Endothelial cell of umbilical vein (primary cell): ENCODE data around the gene MACROD2. TPM values are rescaled to one million over a fixed set of nuclear protein-coding genes. Genes with fewer than 3 reads are reported as not detected.

Source experiments
- BruUV-seq: library from RNA; stranded (reverse); fragments of 400-500 nt; replicated peaks from 2 replicates; lab custom pipeline; 2021; lab: Mats Ljungman, UMichigan
- CTCF ChIA-PET: fragments of 300-600, 350-600 bp; sonication (Branson Sonifier 250); formaldehyde crosslinking; loops from one replicate; lab custom pipeline; 2021; ENCODE audit warnings: antibody characterized with exemption, inconsistent platforms; lab: Charles Lee
- POLR2A ChIA-PET: fragments of 300-600, 350-600 bp; sonication (Branson Sonifier 250); formaldehyde crosslinking; loops from one replicate; lab custom pipeline; 2021; ENCODE audit warnings: antibody characterized with exemption, inconsistent platforms; lab: Charles Lee
- DNase-seq: peaks from one replicate; pipeline ENCODE4 v3.0.0-alpha.2; 2011; ENCODE audit warnings: low read depth, low spot score
- FAIRE-seq: peaks from 2 replicates; lab custom pipeline; 2011; peaks lifted over from hg19 to GRCh38; lab: Jason Lieb, UNC
- H2AFZ ChIP-seq: 2 replicates; pipeline ENCODE4 v1.6.0; 2012; ENCODE audit warnings: low read depth, low read length, control low read depth, inconsistent platforms
- H3K27ac ChIP-seq: 2 replicates; pipeline ENCODE4 v1.5.1; 2011; ENCODE audit warnings: low read depth, mild to moderate bottlenecking, control low read depth, low read length, moderate library complexity; ENCODE audit not compliant: insufficient read depth
- H3K27me3 ChIP-seq, 2 experiments: 2 replicates each; pipeline versions ENCODE4 v1.6.0 to v1.6.1; 2011; ENCODE audit warnings: low read length in 2 of 2, mixed read lengths in 1 of 2; ENCODE audit not compliant: control insufficient read depth in 2 of 2, insufficient read depth in 2 of 2
- H3K36me3 ChIP-seq, 2 experiments: 2 replicates in 1 of 2; 3 replicates in 1 of 2; pipeline ENCODE4 v1.5.1; 2011; ENCODE audit warnings: low read length in 2 of 2, mild to moderate bottlenecking in 1 of 2, moderate library complexity in 1 of 2; ENCODE audit not compliant: control insufficient read depth in 2 of 2, insufficient read depth in 2 of 2; ENCODE audit errors: extremely low read depth in 1 of 2
- H3K4me1 ChIP-seq: 3 replicates; pipeline ENCODE4 v1.5.1; 2011; ENCODE audit warnings: mild to moderate bottlenecking, low read length; ENCODE audit not compliant: control insufficient read depth, insufficient read depth; ENCODE audit errors: extremely low read depth
- H3K4me2 ChIP-seq: 2 replicates; pipeline ENCODE4 v1.6.1; 2011; ENCODE audit warnings: low read length, control low read depth, mixed read lengths; ENCODE audit not compliant: insufficient read depth
- H3K4me3 ChIP-seq, 3 experiments: fragments of 200-600 bp in 1 of 3; sonication (generic), shearing (Covaris generic) in 1 of 3; replicated peaks in 1 of 3; 2 replicates each; pipeline ENCODE4 v1.5.1; 2011 to 2016; ENCODE audit warnings: control low read depth in 3 of 3, low read length in 3 of 3, mild to moderate bottlenecking in 2 of 3, inconsistent platforms in 1 of 3, low read depth in 1 of 3, moderate library complexity in 1 of 3; ENCODE audit not compliant: insufficient read depth in 1 of 3
- H3K79me2 ChIP-seq: 2 replicates; pipeline ENCODE4 v1.6.0; 2012; ENCODE audit warnings: low read length, inconsistent platforms; ENCODE audit not compliant: control insufficient read depth, insufficient read depth
- H3K9ac ChIP-seq: replicated peaks from 2 replicates; pipeline ENCODE3; 2011; ENCODE audit warnings: low read length, control low read depth; ENCODE audit not compliant: insufficient read depth; ENCODE audit errors: extremely low read depth
- H3K9me1 ChIP-seq: replicated peaks from 3 replicates; pipeline ENCODE4 v1.6.0; 2011; ENCODE audit warnings: mild to moderate bottlenecking, low read length; ENCODE audit not compliant: control insufficient read depth, insufficient read depth; ENCODE audit errors: extremely low read depth
- H3K9me3 ChIP-seq: replicated peaks from 2 replicates; pipeline ENCODE4 v1.5.1; 2012; ENCODE audit warnings: low read length, inconsistent platforms; ENCODE audit not compliant: control insufficient read depth, insufficient read depth
- H4K20me1 ChIP-seq: replicated peaks from 2 replicates; pipeline ENCODE3; 2011; ENCODE audit warnings: mild to moderate bottlenecking, low read length; ENCODE audit not compliant: control insufficient read depth, insufficient read depth; ENCODE audit errors: extremely low read depth
- EZH2 ChIP-seq: IDR thresholded peaks from 2 replicates; pipeline ENCODE4 v1.6.1; 2012; ENCODE audit warnings: borderline replicate concordance, low read depth, mild to moderate bottlenecking, moderate library complexity, low read length, inconsistent platforms; ENCODE audit not compliant: severe bottlenecking
- FOS ChIP-seq: IDR thresholded peaks from 2 replicates; pipeline ENCODE4 v1.6.1; 2011; ENCODE audit warnings: mild to moderate bottlenecking, low read length, moderate library complexity, borderline replicate concordance; ENCODE audit not compliant: insufficient read depth
- GATA2 ChIP-seq: IDR thresholded peaks from 2 replicates; pipeline ENCODE4 v1.7.0; 2011; ENCODE audit warnings: low read depth, mild to moderate bottlenecking, moderate library complexity, mixed read lengths, low read length; ENCODE audit not compliant: insufficient read length, insufficient read depth
- JUN ChIP-seq: IDR thresholded peaks from 2 replicates; pipeline ENCODE4 v1.6.1; 2011; ENCODE audit warnings: borderline replicate concordance, low read depth; ENCODE audit not compliant: insufficient read length, insufficient read depth
- MYC ChIP-seq: IDR thresholded peaks from one replicate; pipeline ENCODE4 v1.6.1; 2011; ENCODE audit warnings: mild to moderate bottlenecking, low read depth, low read length
- POLR2A ChIP-seq: IDR thresholded peaks from 2 replicates; pipeline ENCODE4 v1.6.1; 2012; ENCODE audit warnings: low read depth, mild to moderate bottlenecking, control low read depth, low read length
- POLR2AphosphoS5 ChIP-seq: IDR thresholded peaks from 2 replicates; pipeline ENCODE4 v1.6.1; 2012; ENCODE audit warnings: low read depth, mild to moderate bottlenecking, control low read depth, low read length, moderate library complexity; ENCODE audit not compliant: insufficient read depth
- dilution Hi-C: fragments of 300-500 bp; cut with MboI; formaldehyde crosslinking; loops from one replicate; pipeline ENCODE4 v1.15.0; 2019; ENCODE audit warnings: low sequenced_read_pairs; ENCODE audit not compliant: extremely low pct_ligation_motif_present
- intact Hi-C: fragments of 100-400 bp; cut with micrococcal nuclease; formaldehyde crosslinking; loops from one replicate; pipeline ENCODE4 v1.10.0; 2022
- polyA plus RNA-seq, 4 experiments: library from polyadenylated mRNA; depleted of rRNA in 3 of 4; stranded (reverse) in 3 of 4; unstranded in 1 of 4; fragments of >200 nt; gene quantifications; 2 replicates each; pipeline versions ENCODE4 v1.2.1 to v1.2.3, GENCODE V29; 2011 to 2012; ENCODE audit warnings: missing spikeins in 1 of 4
- total RNA-seq: library from RNA; stranded (reverse); gene quantifications from 2 replicates; pipeline ENCODE4 v1.2.3, GENCODE V29; 2021
- TF ChIP-seq, protein P1 (sequence below), 2 donors: IDR thresholded peaks; 1 replicate in 1 of 2; 2 replicates in 1 of 2; pipeline ENCODE4 v1.5.1; 2011; ENCODE audit warnings: low read length in 2 of 2, mild to moderate bottlenecking in 2 of 2, moderate library complexity in 2 of 2, control low read depth in 1 of 2, inconsistent platforms in 1 of 2, low read depth in 1 of 2; ENCODE audit not compliant: insufficient read depth in 1 of 2; ENCODE audit errors: extremely low read depth in 1 of 2
- TF ChIP-seq, protein P2 (sequence below): IDR thresholded peaks from 2 replicates; pipeline ENCODE4 v1.6.1; 2011; ENCODE audit not compliant: insufficient read depth, insufficient read length

The MACROD2 gene
- total and polyA plus RNA-seq, 2 donors (not counting 3 experiments of a cell fraction or from before 2014, with no cell fraction given), result 0.11 to 0.73 TPM

DNA sequence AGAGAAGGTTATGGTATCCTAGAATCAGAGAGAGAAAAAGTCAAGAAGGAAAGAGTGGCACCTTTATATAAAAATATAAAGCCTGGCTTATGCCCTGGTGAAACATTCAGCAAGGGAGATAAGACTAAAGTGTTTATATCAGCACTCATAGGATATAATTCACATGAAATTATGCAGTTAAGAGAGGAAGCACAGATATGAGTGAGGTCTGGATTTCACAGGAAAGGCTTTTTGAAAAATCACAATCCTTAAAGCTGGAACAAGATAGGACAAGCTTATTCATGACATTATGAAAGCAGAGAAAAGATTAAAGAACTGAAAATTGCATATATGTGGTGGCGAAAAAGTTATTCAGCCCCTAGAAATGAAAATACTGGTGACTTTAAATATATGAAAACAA lies 523.3 kb downstream of the MACROD2 start:
- Histone ChIP-seq H3K4me3 (no peak overlapping the region), H2AFZ (no peak overlapping the region), H3K9ac (no peak overlapping the region), H3K9me3 (no peaks in the 10 kb centered on the region), H3K9me1 (no peaks in the 10 kb centered on the region), H3K4me1 (no peaks in the 10 kb centered on the region), H3K79me2 (no peaks in the 10 kb centered on the region), H3K36me3 (no peaks in the 10 kb centered on the region), H3K4me2 (no peak overlapping the region), H3K27me3 (no peaks in the 10 kb centered on the region), H4K20me1 (no peaks in the 10 kb centered on the region), H3K27ac (no peak overlapping the region)
- FAIRE-seq (no peak), DNase-seq (no peak)
- no TSS peak for BruUV-seq
- CTCF ChIA-PET, result no interaction called here
- POLR2A ChIA-PET, result no interaction called here
- intact Hi-C loops, result no loop called here
- TF ChIP-seq, protein P1, sequence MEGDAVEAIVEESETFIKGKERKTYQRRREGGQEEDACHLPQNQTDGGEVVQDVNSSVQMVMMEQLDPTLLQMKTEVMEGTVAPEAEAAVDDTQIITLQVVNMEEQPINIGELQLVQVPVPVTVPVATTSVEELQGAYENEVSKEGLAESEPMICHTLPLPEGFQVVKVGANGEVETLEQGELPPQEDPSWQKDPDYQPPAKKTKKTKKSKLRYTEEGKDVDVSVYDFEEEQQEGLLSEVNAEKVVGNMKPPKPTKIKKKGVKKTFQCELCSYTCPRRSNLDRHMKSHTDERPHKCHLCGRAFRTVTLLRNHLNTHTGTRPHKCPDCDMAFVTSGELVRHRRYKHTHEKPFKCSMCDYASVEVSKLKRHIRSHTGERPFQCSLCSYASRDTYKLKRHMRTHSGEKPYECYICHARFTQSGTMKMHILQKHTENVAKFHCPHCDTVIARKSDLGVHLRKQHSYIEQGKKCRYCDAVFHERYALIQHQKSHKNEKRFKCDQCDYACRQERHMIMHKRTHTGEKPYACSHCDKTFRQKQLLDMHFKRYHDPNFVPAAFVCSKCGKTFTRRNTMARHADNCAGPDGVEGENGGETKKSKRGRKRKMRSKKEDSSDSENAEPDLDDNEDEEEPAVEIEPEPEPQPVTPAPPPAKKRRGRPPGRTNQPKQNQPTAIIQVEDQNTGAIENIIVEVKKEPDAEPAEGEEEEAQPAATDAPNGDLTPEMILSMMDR (IDR thresholded peaks at IDR 0.05; ENCODE audit: extremely low read depth in 1 of 2, insufficient read depth in 1 of 2, low read depth in 1 of 2, low read length in 2 of 2), result no peak
- TF ChIP-seq, protein P2, sequence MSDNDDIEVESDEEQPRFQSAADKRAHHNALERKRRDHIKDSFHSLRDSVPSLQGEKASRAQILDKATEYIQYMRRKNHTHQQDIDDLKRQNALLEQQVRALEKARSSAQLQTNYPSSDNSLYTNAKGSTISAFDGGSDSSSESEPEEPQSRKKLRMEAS, result no peak
- TF ChIP-seq POLR2A (no peak), GATA2 (no peak), EZH2 (no peak), POLR2AphosphoS5 (no peak), MYC (no peak), FOS (no peak), JUN (no peak)
- dilution Hi-C loops, result no loop called here
